Amygdala (tissue), 56 donors: ENCODE measurements around the gene TNRC6C.
A peak's percentile ranks its signal among the peaks of the same experiment; 100 is the strongest.
"Not testable (repeated sequence)": the region's sequence is repeated elsewhere in the genome, so short reads cannot be mapped to it uniquely, and the experiment has no call there.

ENCODE experiments used
- DNase-seq, 56 donors: peaks; one replicate each; lab custom pipeline; 2025; lab: John Stamatoyannopoulos, UW

TNRC6C gene

GRCh38 chr17:78107976-78108725, 149.6 kb downstream of the TNRC6C start:
- DNase-seq, result no peak

DNA sequence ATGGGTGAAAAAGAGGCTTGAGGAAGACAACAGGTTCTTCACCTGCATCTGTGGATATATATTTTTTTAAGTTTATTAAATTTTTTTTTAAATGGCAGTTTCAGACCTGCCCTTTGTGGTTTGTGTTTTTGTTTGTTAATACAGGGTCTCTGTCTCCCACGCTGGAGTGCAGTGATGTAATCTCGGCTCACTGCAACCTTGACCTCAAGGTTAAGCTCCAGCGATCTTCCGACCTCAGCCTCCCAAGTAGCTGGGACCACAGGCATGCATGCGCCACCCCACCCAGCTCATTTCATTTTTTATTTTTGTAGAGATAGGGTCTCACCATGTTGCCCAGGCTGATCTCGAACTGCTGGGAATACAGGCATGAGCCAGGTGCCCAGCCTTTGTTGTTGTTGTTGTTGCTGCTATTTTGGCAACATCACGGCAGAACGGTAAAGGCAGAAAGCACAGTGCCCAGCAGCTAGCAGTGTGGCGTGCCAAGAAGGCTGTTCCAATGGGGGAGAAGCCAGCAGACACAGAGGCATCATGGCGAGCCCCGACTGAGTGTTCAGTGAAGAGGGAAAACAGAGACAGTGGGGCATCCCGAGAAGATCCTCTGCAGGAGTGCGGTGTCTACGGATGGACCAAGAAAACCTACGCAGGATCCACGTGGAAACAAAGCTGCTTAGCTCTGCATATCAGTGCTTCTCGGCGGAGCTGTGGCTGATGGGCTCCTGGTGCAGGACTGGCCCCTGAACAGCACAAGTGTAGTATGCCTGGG, 150.4 kb downstream of the TNRC6C start:
- peak in 5 of 56 donors; percentile 17 to 42 (median 27) for DNase-seq

DNA sequence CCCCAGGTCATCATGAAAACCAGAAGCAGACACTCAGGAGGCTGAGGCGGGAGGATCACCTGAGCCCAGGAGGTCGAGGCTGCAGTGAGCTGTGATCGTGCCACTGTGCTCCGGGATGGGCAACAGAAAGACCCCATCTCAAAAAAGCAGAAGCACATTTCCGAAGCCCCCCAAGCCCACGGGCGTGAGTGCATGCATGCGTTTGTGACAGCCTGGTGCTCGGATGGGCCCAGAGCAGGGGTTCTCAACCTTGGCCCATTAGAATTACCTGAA, 150.9 kb downstream of the TNRC6C start:
- DNase-seq, result no peak

DNA sequence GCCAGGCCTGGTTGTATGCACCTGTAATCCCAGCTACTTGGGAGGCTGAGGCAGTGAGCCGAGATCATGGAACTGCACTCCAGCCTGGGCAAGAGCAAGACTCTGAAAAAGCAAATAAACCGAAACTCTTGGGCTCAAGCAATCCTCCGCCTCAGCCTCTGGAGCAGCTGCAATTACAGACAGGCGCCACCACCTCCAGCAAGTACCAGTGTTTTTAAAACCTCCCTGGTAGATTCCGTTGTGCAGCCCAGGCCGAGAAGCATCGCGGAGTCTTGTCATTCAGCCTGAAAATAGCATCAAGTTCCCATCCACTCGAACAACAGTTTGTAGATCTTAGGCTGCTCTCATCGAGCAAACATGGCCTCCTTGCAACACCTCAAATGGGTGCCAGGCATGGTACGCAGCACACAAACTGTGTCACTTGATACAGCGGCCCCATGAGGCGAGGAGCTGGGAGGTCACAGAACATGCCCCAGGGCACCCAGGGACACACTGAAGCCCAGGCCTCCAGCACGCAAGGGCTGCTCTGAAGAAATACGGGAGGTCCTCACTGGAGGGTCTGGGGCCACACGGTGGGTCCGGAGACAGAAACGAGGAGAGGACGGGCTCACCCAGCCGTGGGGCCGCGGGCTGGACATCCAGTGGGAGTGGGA, 152.0 kb downstream of the TNRC6C start:
- DNase-seq, result no peak

DNA sequence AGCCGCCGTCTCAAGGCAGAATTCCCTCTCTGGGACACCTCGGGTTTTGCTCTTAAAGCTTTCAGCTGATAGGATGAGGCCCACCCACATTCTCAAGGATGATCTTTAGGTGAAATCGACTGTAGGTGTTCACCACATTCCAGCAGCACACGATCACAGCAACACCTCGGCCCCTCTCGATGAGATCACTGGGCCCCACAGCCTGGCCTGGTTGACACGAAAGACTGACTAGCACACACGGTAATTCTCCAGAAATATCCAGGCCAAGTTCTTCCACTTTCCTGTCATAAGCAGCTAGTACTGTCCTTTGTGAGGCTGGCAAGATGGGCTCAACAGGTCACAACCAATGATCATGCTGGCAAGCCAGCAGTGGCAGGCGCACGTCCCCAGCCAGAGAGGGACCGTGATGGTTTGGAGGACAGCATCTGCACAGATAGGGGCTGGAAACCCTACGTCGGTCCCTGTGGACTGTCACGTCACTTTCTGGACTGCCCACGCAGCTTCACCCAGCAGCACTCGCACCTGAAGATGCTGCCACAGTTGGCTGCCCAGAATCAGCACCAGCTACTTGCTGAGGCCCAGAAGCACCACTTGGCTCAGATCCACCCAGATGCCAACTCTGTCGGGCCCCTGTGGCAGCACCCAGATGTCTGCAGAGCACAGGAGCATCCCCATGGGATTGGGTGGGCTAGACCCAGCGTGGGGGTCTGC, 152.7 kb downstream of the TNRC6C start:
- no peak for DNase-seq

DNA sequence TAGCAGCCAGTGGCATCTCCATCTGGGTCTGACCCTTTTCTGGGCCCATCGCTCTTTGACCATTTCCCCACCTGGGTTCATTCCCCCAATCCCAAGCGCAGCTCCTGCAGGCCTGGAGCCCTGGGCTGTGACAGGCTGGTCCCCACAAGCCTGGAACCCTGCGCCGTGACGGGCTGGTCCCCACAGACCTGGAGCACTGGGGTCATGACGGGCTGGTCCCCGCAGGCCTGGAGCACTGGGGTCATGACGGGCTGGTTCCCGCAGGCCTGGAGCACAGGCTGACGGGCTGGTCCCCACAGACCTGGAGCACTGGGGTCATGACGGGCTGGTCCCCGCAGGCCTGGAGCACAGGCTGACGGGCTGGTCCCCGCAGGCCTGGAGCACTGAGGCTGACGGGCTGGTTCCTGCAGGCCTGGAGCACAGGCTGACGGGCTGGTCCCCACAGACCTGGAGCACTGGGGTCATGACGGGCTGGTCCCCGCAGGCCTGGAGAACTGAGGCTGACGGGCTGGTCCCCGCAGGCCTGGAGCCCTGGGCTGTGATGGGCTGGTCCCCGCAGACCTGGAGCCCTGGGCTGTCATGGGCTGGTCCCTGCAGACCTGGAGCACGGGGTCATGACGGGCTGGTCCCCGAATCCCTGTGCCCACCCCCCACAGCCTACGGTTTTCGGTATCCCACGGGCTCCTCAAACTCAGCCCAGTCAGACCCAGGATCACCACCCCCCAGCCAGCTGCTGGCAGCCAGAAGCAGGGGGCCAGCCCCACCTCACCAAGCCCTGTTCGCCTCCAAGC, 153.4 kb downstream of the TNRC6C start:
- DNase-seq, result no peak

- peak in 50 of 56 donors; percentile 29 to 90 (median 62) for DNase-seq
These were observed 154.3 kb downstream of the TNRC6C start for GRCh38 chr17:78112518-78113471.

- DNase-seq, result no peak
These were observed 155.6 kb downstream of the TNRC6C start for GRCh38 chr17:78113804-78114785.

DNA sequence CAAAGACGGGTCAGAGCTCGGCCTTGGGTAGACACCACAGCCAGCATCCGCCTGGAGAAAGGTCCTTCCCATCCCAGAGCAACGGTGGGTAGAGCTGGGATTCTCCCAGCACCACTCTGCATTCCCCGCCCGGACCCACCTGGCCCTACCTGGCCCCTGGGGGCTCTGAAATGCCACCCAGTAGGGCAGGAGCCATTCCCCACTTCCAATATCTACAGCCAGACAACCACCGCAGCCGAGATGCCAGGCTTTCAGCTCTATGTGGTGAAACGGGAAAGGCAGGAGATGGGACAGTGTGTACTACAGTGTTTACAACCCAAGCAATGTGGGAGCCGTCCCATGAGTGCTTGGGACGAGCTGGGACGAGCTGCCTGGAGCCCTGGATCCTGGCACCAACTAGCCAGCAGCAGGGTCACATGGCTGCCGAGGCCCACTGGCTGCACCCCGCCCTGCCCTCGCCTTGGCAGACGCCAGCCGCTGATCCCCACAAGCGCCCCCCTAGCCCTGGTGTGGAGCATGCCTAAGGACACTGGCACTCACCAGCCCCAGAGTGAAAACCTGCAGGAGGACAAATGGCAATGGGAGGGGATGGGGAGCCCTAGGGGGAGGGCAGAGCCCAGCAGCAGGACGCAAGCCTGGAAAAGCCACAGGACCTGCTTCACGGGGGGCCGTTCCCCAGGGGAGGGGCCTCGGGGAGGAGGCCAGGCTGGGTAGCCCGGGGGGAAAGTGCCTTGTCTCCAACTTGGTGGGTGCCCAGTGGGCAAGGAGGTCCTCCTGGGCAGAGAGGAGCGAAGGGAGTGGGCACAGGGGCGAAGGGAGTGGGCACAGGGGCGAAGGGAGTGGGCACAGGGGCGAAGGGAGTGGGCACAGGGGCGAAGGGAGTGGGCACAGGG, 156.6 kb downstream of the TNRC6C start:
- peak in 54 of 56 donors; percentile 28 to 96 (median 86) for DNase-seq

DNA sequence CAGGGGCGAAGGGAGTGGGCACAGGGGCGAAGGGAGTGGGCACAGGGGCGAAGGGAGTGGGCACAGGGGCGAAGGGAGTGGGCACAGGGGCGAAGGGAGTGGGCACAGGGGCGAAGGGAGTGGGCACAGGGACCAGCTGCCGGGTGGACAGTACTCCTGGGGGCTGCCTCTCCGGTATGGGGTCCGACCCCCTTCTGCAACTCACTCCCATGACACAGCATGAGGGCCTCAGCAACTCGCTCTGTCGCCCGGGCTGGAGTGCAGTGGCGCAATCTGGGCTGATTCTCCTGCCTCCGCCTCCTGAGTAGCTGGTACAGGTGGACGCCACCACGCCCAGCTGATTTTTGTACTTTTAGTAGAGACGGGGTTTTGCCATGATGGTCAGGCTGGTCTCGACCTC, 157.3 kb downstream of the TNRC6C start:
- DNase-seq, result not testable (repeated sequence)

GRCh38 chr17:78116411-78116810, 157.9 kb downstream of the TNRC6C start:
- DNase-seq, result no peak

GRCh38 chr17:78117027-78117981, 158.8 kb downstream of the TNRC6C start:
- DNase-seq, result peak in 27 of 56 donors; percentile 13 to 74 (median 38)

- DNase-seq, result no peak
These were observed 160.3 kb downstream of the TNRC6C start for GRCh38 chr17:78118801-78119241.

DNA sequence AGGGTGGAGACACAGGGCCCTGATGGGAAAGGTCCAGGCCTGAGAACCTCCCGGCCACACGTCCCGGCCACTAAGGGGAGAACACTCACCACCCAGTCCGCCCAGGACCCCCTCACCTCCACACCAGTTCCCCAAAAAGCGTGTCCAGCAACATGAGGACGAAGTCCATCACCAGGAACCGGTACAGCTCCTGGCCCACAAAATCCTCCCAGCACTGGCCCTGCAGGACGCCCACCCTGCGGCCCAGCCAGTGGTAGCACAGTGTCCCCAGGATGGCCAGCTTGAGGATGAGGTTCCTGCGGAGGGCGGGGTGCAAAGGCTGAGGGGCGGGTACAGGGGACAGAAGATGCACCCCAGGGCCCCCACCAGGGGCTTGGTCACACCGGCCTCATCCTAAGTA, 162.0 kb downstream of the TNRC6C start:
- no peak for DNase-seq
